ENCODE data around the gene GEMIN4. TPM values are rescaled to one million over a fixed set of nuclear protein-coding genes. Genes with fewer than 3 reads are reported as not detected.

The GEMIN4 gene
- polyA plus RNA-seq, 2 of the 4 experiments (the other 2 are of a cell fraction) = 36.1 to 47.6 TPM

- POLR2A ChIA-PET = no interaction called here
- CTCF ChIA-PET = interaction anchor here (0.7 to 19.5 kb wide), 4 partner anchors 6 to 297 kb away, joined by 3 to 410 read pairs (median 75); partner anchors contain the start of gene VPS53
- DNase-seq (ENCODE audit: low read depth in 1 of 2, low spot score in 1 of 2) (no peak), FAIRE-seq (no peak), ATAC-seq (no peak)
- Histone ChIP-seq H3K4me1 (peaks cover 5% of the 10 kb centered on the region), H3K4me2 (no peak overlapping the region), H3K27ac (no peak overlapping the region), H3K4me3 (no peak overlapping the region), H3K9me3 (no peaks in the 10 kb centered on the region)
- TF ChIP-seq RFX5 (IDR thresholded peaks at IDR 0.05) (no peak), MAFK (IDR thresholded peaks at IDR 0.05; ENCODE audit: partially characterized antibody) (peak; percentile 24)
- 84% methylated on average over 5 of the region's 5 CpGs for WGBS (ENCODE audit: missing lambda C conversion rate)
Observed at GRCh38 chr17:708132-708531, 43.9 kb downstream of the GEMIN4 start.

GRCh38 chr17:705863-706262, 46.2 kb downstream of the GEMIN4 start:
- TF ChIP-seq, protein P1, sequence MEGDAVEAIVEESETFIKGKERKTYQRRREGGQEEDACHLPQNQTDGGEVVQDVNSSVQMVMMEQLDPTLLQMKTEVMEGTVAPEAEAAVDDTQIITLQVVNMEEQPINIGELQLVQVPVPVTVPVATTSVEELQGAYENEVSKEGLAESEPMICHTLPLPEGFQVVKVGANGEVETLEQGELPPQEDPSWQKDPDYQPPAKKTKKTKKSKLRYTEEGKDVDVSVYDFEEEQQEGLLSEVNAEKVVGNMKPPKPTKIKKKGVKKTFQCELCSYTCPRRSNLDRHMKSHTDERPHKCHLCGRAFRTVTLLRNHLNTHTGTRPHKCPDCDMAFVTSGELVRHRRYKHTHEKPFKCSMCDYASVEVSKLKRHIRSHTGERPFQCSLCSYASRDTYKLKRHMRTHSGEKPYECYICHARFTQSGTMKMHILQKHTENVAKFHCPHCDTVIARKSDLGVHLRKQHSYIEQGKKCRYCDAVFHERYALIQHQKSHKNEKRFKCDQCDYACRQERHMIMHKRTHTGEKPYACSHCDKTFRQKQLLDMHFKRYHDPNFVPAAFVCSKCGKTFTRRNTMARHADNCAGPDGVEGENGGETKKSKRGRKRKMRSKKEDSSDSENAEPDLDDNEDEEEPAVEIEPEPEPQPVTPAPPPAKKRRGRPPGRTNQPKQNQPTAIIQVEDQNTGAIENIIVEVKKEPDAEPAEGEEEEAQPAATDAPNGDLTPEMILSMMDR (IDR thresholded peaks at IDR 0.05) = no peak
- TF ChIP-seq, protein P2, sequence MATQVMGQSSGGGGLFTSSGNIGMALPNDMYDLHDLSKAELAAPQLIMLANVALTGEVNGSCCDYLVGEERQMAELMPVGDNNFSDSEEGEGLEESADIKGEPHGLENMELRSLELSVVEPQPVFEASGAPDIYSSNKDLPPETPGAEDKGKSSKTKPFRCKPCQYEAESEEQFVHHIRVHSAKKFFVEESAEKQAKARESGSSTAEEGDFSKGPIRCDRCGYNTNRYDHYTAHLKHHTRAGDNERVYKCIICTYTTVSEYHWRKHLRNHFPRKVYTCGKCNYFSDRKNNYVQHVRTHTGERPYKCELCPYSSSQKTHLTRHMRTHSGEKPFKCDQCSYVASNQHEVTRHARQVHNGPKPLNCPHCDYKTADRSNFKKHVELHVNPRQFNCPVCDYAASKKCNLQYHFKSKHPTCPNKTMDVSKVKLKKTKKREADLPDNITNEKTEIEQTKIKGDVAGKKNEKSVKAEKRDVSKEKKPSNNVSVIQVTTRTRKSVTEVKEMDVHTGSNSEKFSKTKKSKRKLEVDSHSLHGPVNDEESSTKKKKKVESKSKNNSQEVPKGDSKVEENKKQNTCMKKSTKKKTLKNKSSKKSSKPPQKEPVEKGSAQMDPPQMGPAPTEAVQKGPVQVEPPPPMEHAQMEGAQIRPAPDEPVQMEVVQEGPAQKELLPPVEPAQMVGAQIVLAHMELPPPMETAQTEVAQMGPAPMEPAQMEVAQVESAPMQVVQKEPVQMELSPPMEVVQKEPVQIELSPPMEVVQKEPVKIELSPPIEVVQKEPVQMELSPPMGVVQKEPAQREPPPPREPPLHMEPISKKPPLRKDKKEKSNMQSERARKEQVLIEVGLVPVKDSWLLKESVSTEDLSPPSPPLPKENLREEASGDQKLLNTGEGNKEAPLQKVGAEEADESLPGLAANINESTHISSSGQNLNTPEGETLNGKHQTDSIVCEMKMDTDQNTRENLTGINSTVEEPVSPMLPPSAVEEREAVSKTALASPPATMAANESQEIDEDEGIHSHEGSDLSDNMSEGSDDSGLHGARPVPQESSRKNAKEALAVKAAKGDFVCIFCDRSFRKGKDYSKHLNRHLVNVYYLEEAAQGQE (IDR thresholded peaks at IDR 0.05) = no peak
- no peak for TF ChIP-seq JUN (IDR thresholded peaks at IDR 0.05)
- no peak for TF ChIP-seq RFX5 (IDR thresholded peaks at IDR 0.05)
- TF ChIP-seq NFE2L2 (conservative IDR thresholded peaks at IDR 0.05; ENCODE audit: low read length) = no peak
- no peak for TF ChIP-seq SMC3 (IDR thresholded peaks at IDR 0.05)
- TF ChIP-seq RNF2 (IDR thresholded peaks at IDR 0.05; ENCODE audit: borderline replicate concordance, low read depth) = no peak
- TF ChIP-seq, protein P3, sequence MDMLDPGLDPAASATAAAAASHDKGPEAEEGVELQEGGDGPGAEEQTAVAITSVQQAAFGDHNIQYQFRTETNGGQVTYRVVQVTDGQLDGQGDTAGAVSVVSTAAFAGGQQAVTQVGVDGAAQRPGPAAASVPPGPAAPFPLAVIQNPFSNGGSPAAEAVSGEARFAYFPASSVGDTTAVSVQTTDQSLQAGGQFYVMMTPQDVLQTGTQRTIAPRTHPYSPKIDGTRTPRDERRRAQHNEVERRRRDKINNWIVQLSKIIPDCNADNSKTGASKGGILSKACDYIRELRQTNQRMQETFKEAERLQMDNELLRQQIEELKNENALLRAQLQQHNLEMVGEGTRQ (IDR thresholded peaks at IDR 0.05) = no peak
- no peak for TF ChIP-seq CBX2 (IDR thresholded peaks at IDR 0.05; ENCODE audit: borderline replicate concordance, low read depth)
- TF ChIP-seq ESRRA (IDR thresholded peaks at IDR 0.05; ENCODE audit: borderline replicate concordance, low read length) = no peak
- no peak for TF ChIP-seq FOXS1 (CRISPR knock-in tag; IDR thresholded peaks at IDR 0.05)
- TF ChIP-seq EP300 (IDR thresholded peaks at IDR 0.05) = no peak
- TF ChIP-seq KDM1A (IDR thresholded peaks at IDR 0.05; ENCODE audit: low read depth) = no peak
- no peak for TF ChIP-seq MAX (IDR thresholded peaks at IDR 0.05)
- TF ChIP-seq JUNB (IDR thresholded peaks at IDR 0.05) = no peak
- TF ChIP-seq RCOR1 (IDR thresholded peaks at IDR 0.05; ENCODE audit: low read depth, low read length) = no peak
- TF ChIP-seq EHF (CRISPR knock-in tag; IDR thresholded peaks at IDR 0.05) = no peak
- ChIA-PET CTCF (interaction anchor here (0.6 to 19.5 kb wide), 10 partner anchors 8 to 732 kb away, joined by 3 to 410 read pairs (median 4); partner anchors contain the start of genes TIMM22 and VPS53), POLR2A (interaction anchor here (1.4 kb wide), 1 partner anchor 9 kb away, joined by 5 read pairs; the partner anchor contains the start of gene VPS53)
- Histone ChIP-seq H3K27ac (no peak overlapping the region), H3K9me3 (no peaks in the 10 kb centered on the region), H3K4me3 (no peak overlapping the region), H3K4me2 (no peak overlapping the region), H3K4me1 (no peaks in the 10 kb centered on the region)
- 94% methylated on average over 6 of the region's 6 CpGs for WGBS (ENCODE audit: missing lambda C conversion rate)
- no peak for FAIRE-seq
- no peak for ATAC-seq
- no peak for DNase-seq (ENCODE audit: low read depth in 1 of 2, low spot score in 1 of 2)
